Non-pigmented ciliary epithelial cell (primary cell): Measurements from ENCODE around the gene HCFC1.

Experiments
- DNase-seq: peaks from one replicate; pipeline ENCODE4 v3.0.0-alpha.2; 2010; ENCODE audit warnings: low read depth

Gene HCFC1

GRCh38 chrX:153902385-153902784, 69.2 kb downstream of the HCFC1 start:
- DNase-seq: no peak

GRCh38 chrX:153901753-153902140, 69.9 kb downstream of the HCFC1 start:
- no peak for DNase-seq

GRCh38 chrX:153900831-153901752, 70.5 kb downstream of the HCFC1 start:
- DNase-seq: peak; percentile 45

- DNase-seq: no peak
Observed at GRCh38 chrX:153897899-153898298, 73.7 kb downstream of the HCFC1 start.
